Fibroblast of the aortic adventitia (primary cell): ENCODE data around the gene SUGP1. TPM values are rescaled to one million over a fixed set of nuclear protein-coding genes. Genes with fewer than 3 reads are reported as not detected.

Experiments used
- DNase-seq: peaks from one replicate; pipeline ENCODE4 v3.0.0-alpha.2; 2010; ENCODE audit warnings: low read depth
- H3K4me3 ChIP-seq: 2 replicates; pipeline ENCODE4 v1.5.1; 2011; ENCODE audit warnings: low read depth, mild to moderate bottlenecking, control low read depth, low read length, moderate library complexity
- CTCF ChIP-seq: IDR thresholded peaks from 2 replicates; pipeline ENCODE4 v1.5.1; 2011; ENCODE audit warnings: mild to moderate bottlenecking, low read length, control low read depth, inconsistent platforms; ENCODE audit not compliant: insufficient read depth
- total RNA-seq: library from RNA; depleted of rRNA; stranded (reverse); fragments of >200 nt; gene quantifications from 2 replicates; pipeline ENCODE4 v1.2.3, GENCODE V29; 2012; ENCODE audit warnings: low replicate concordance

SUGP1 gene
- total RNA-seq, 1 donor, result 32.4 TPM

- no peak for TF ChIP-seq CTCF
- H3K4me3 ChIP-seq, result no peak overlapping the region
- DNase-seq, result no peak
These were observed 15.9 kb downstream of the SUGP1 start for GRCh38 chr19:19304186-19304965.

- TF ChIP-seq CTCF, result no peak
- no peak for DNase-seq
- H3K4me3 ChIP-seq, result no peak overlapping the region
These were observed 16.9 kb downstream of the SUGP1 start for GRCh38 chr19:19303411-19303810.

GRCh38 chr19:19300613-19301012 is 19.7 kb downstream of the SUGP1 start:
- no peak overlapping the region for H3K4me3 ChIP-seq
- DNase-seq, result no peak
- TF ChIP-seq CTCF, result no peak

GRCh38 chr19:19297759-19298158 is 22.6 kb downstream of the SUGP1 start:
- TF ChIP-seq CTCF, result no peak
- no peak overlapping the region for H3K4me3 ChIP-seq
- DNase-seq, result no peak

- no peak overlapping the region for H3K4me3 ChIP-seq
- no peak for DNase-seq
- TF ChIP-seq CTCF, result no peak
These were observed 23.2 kb downstream of the SUGP1 start for GRCh38 chr19:19296953-19297689.

GRCh38 chr19:19294914-19295313 is 25.4 kb downstream of the SUGP1 start:
- H3K4me3 ChIP-seq, result no peak overlapping the region
- no peak for TF ChIP-seq CTCF
- no peak for DNase-seq
